Bronchial epithelial cell (primary cell): ENCODE results near the gene PDHB. TPM values are rescaled to one million over a fixed set of nuclear protein-coding genes. Genes with fewer than 3 reads are reported as not detected.
A peak's percentile ranks its signal among the peaks of the same experiment; 100 is the strongest.

Experiments used
- DNase-seq: peaks from one replicate; pipeline ENCODE4 v3.0.0-alpha.2; 2010; ENCODE audit warnings: low read depth
- FAIRE-seq: peaks from 2 replicates; lab custom pipeline; 2011; peaks lifted over from hg19 to GRCh38; lab: Jason Lieb, UNC
- H3K27me3 ChIP-seq: 2 replicates; pipeline ENCODE4 v1.5.1; 2011; ENCODE audit warnings: low read length; ENCODE audit not compliant: control insufficient read depth, insufficient read depth
- H3K36me3 ChIP-seq: 2 replicates; pipeline ENCODE4 v1.5.1; 2011; ENCODE audit warnings: low read length; ENCODE audit not compliant: control insufficient read depth, insufficient read depth
- H3K4me3 ChIP-seq: 2 replicates; pipeline ENCODE4 v1.5.1; 2011; ENCODE audit warnings: mild to moderate bottlenecking, low read depth, low read length, control low read depth
- total RNA-seq: library from RNA; depleted of rRNA; stranded (reverse); fragments of >200 nt; gene quantifications from 2 replicates; pipeline ENCODE4 v1.2.1, GENCODE V29; 2014
- TF ChIP-seq, protein P1 (sequence below): IDR thresholded peaks from 2 replicates; pipeline ENCODE4 v1.5.1; 2011; ENCODE audit warnings: mild to moderate bottlenecking, moderate library complexity, low read length, control low read depth, inconsistent platforms; ENCODE audit not compliant: insufficient read depth, severe bottlenecking

The PDHB gene
- total RNA-seq, 1 donor from 2014 or later, result 32.4 TPM

GRCh38 chr3:58466899-58467563, 33.4 kb upstream of the PDHB start:
- FAIRE-seq, result no peak
- H3K27me3 ChIP-seq, result peaks cover 2% of the 10 kb centered on the region
- no peak for DNase-seq
- TF ChIP-seq, protein P1, sequence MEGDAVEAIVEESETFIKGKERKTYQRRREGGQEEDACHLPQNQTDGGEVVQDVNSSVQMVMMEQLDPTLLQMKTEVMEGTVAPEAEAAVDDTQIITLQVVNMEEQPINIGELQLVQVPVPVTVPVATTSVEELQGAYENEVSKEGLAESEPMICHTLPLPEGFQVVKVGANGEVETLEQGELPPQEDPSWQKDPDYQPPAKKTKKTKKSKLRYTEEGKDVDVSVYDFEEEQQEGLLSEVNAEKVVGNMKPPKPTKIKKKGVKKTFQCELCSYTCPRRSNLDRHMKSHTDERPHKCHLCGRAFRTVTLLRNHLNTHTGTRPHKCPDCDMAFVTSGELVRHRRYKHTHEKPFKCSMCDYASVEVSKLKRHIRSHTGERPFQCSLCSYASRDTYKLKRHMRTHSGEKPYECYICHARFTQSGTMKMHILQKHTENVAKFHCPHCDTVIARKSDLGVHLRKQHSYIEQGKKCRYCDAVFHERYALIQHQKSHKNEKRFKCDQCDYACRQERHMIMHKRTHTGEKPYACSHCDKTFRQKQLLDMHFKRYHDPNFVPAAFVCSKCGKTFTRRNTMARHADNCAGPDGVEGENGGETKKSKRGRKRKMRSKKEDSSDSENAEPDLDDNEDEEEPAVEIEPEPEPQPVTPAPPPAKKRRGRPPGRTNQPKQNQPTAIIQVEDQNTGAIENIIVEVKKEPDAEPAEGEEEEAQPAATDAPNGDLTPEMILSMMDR, result no peak
- H3K4me3 ChIP-seq, result no peak overlapping the region
- no peaks in the 10 kb centered on the region for H3K36me3 ChIP-seq

DNA sequence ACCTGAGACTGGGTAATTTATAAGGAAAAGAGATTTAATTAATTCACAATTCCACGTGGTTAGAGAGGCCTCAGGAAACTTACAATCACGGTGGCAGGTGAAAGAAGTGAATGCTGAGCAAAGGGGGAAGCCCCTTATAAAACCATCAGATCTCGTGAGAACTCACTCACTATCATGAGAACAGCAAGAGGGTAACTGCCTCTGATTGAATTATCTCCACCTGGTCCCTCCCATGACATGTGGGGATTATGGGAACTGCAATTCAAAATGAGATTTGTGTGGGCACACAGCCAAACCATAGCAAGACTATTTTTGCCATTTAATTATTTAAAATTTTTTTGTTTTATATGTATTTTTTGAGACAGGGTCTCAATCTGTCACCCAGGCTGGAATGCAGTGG, 31.2 kb upstream of the PDHB start:
- DNase-seq, result no peak
- FAIRE-seq, result no peak
- no peaks in the 10 kb centered on the region for H3K27me3 ChIP-seq
- H3K36me3 ChIP-seq, result no peaks in the 10 kb centered on the region
- no peak overlapping the region for H3K4me3 ChIP-seq
- TF ChIP-seq, protein P1, result no peak

DNA sequence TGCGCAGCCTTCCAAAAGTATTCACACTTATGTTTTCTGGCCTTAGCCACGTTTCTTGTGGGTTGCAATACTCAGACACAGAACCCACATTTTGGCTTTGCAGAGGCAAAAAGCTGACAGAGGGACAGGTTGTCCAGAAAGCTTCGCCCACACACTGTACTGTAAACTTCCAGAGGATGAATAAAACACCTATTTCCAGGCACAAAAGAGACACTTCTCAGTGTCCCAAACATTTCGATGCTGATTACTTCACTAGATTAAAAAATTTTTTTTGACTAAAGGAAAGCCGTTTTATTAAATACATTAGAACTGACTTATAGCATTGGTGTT, 30.3 kb upstream of the PDHB start:
- no peaks in the 10 kb centered on the region for H3K36me3 ChIP-seq
- TF ChIP-seq, protein P1, result no peak
- FAIRE-seq (peak; percentile 80), DNase-seq (no peak)
- no peak overlapping the region for H3K4me3 ChIP-seq
- H3K27me3 ChIP-seq, result no peaks in the 10 kb centered on the region

GRCh38 chr3:58463181-58463941, 29.7 kb upstream of the PDHB start:
- FAIRE-seq (no peak), DNase-seq (peak; percentile 84)
- Histone ChIP-seq H3K36me3 (no peaks in the 10 kb centered on the region), H3K4me3 (no peak overlapping the region), H3K27me3 (no peaks in the 10 kb centered on the region)
- TF ChIP-seq, protein P1, result peak; percentile 95

GRCh38 chr3:58462829-58463180, 29.2 kb upstream of the PDHB start:
- Histone ChIP-seq H3K27me3 (no peaks in the 10 kb centered on the region), H3K36me3 (no peaks in the 10 kb centered on the region), H3K4me3 (no peak overlapping the region)
- FAIRE-seq, result no peak
- TF ChIP-seq, protein P1, result no peak
- DNase-seq, result no peak
